Muscle layer of duodenum (tissue), 2 donors: ENCODE data around the gene FARP1.

ENCODE experiments used
- H3K27ac ChIP-seq: one replicate; pipeline ENCODE4 v1.7.0; 2013; ENCODE audit warnings: mild to moderate bottlenecking, low read length
- H3K27me3 ChIP-seq: one replicate; pipeline ENCODE4 v1.7.0; 2013; ENCODE audit warnings: low read depth, mild to moderate bottlenecking, control low read depth, low read length
- H3K36me3 ChIP-seq, 2 donors: one replicate each; pipeline ENCODE4 v1.7.0; 2013; ENCODE audit warnings: low read length in 2 of 2, control low read depth in 1 of 2, mild to moderate bottlenecking in 1 of 2; ENCODE audit not compliant: insufficient read depth in 2 of 2, control insufficient read depth in 1 of 2
- H3K4me1 ChIP-seq, 2 donors: one replicate each; pipeline ENCODE4 v1.7.0; 2013; ENCODE audit warnings: low read length in 2 of 2, mild to moderate bottlenecking in 2 of 2, control low read depth in 1 of 2, moderate library complexity in 1 of 2; ENCODE audit not compliant: insufficient read depth in 2 of 2, control insufficient read depth in 1 of 2
- H3K4me3 ChIP-seq, 2 donors: one replicate each; pipeline ENCODE4 v1.7.0; 2013; ENCODE audit warnings: low read length in 2 of 2, low read depth in 1 of 2, mild to moderate bottlenecking in 1 of 2
- H3K9me3 ChIP-seq, 2 donors: one replicate each; pipeline ENCODE4 v1.7.0; 2013; ENCODE audit warnings: low read length in 2 of 2, control low read depth in 1 of 2, mild to moderate bottlenecking in 1 of 2; ENCODE audit not compliant: control insufficient read depth in 1 of 2
- donor health status: healthy.

Gene FARP1

GRCh38 chr13:98176777-98177608, 34.1 kb downstream of the FARP1 start, which contains the start of gene RNF113B:
Gene RNF113B, minus strand, starts transcription at chr13:98177269. Its CDS starts 33 bp downstream, at chr13:98177236.
- Histone ChIP-seq H3K9me3 (no peaks in the 10 kb centered on the region), H3K4me3 (no peak within 1 kb of the TSS), H3K27ac (no peak within 1 kb of the TSS), H3K27me3 (no peaks in the 10 kb centered on the region), H3K4me1 (peaks cover 8 to 25% of the 10 kb centered on the region in 2 donors), H3K36me3 (no peaks in the 10 kb centered on the region)

- no peaks in the 10 kb centered on the region for H3K9me3 ChIP-seq
- no peaks in the 10 kb centered on the region for H3K36me3 ChIP-seq
- no peak overlapping the region for H3K4me3 ChIP-seq
- H3K27ac ChIP-seq, result no peak overlapping the region
- H3K4me1 ChIP-seq, result no peaks in the 10 kb centered on the region
- no peaks in the 10 kb centered on the region for H3K27me3 ChIP-seq
These were observed 37.2 kb downstream of the FARP1 start for GRCh38 chr13:98180092-98180491.

GRCh38 chr13:98181111-98181815, 38.4 kb downstream of the FARP1 start:
- H3K27ac ChIP-seq, result no peak overlapping the region
- no peaks in the 10 kb centered on the region for H3K4me1 ChIP-seq
- no peaks in the 10 kb centered on the region for H3K9me3 ChIP-seq

GRCh38 chr13:98182153-98182552, 39.3 kb downstream of the FARP1 start:
- no peaks in the 10 kb centered on the region for H3K9me3 ChIP-seq
- H3K4me1 ChIP-seq, result no peaks in the 10 kb centered on the region
- H3K27me3 ChIP-seq, result no peaks in the 10 kb centered on the region
- H3K36me3 ChIP-seq, result no peaks in the 10 kb centered on the region
- no peak overlapping the region for H3K27ac ChIP-seq
- H3K4me3 ChIP-seq, result no peak overlapping the region

More at GRCh38 chr13:98181111-98181815, 38.4 kb downstream of the FARP1 start:
- H3K36me3 ChIP-seq, result no peaks in the 10 kb centered on the region
- no peak overlapping the region for H3K4me3 ChIP-seq
- no peaks in the 10 kb centered on the region for H3K27me3 ChIP-seq

- Histone ChIP-seq H3K27me3 (no peaks in the 10 kb centered on the region), H3K9me3 (no peaks in the 10 kb centered on the region), H3K4me1 (no peaks in the 10 kb centered on the region), H3K36me3 (no peaks in the 10 kb centered on the region), H3K4me3 (no peak overlapping the region), H3K27ac (no peak overlapping the region)
These were observed 39.7 kb downstream of the FARP1 start for GRCh38 chr13:98182589-98182988.

- H3K36me3 ChIP-seq, result no peaks in the 10 kb centered on the region
- no peak overlapping the region for H3K4me3 ChIP-seq
- H3K4me1 ChIP-seq, result peaks cover 0 to under 1% of the 10 kb centered on the region in 2 donors
- H3K9me3 ChIP-seq, result no peaks in the 10 kb centered on the region
- H3K27ac ChIP-seq, result no peak overlapping the region
- H3K27me3 ChIP-seq, result no peaks in the 10 kb centered on the region
These were observed 41.9 kb downstream of the FARP1 start for GRCh38 chr13:98184792-98185191.

GRCh38 chr13:98187155-98187964, 44.5 kb downstream of the FARP1 start:
- Histone ChIP-seq H3K36me3 (no peaks in the 10 kb centered on the region), H3K27ac (no peak overlapping the region), H3K4me1 (peaks cover 0 to 9% of the 10 kb centered on the region in 2 donors), H3K4me3 (no peak overlapping the region), H3K9me3 (no peaks in the 10 kb centered on the region), H3K27me3 (no peaks in the 10 kb centered on the region)

- H3K27ac ChIP-seq, result no peak overlapping the region
- H3K36me3 ChIP-seq, result no peaks in the 10 kb centered on the region
- no peak overlapping the region for H3K4me3 ChIP-seq
- no peaks in the 10 kb centered on the region for H3K9me3 ChIP-seq
- H3K4me1 ChIP-seq, result peaks cover 0 to 9% of the 10 kb centered on the region in 2 donors
- no peaks in the 10 kb centered on the region for H3K27me3 ChIP-seq
These were observed 45.0 kb downstream of the FARP1 start for GRCh38 chr13:98187965-98188261.

- Histone ChIP-seq H3K27me3 (no peaks in the 10 kb centered on the region), H3K36me3 (no peaks in the 10 kb centered on the region), H3K9me3 (no peaks in the 10 kb centered on the region), H3K27ac (no peak overlapping the region), H3K4me1 (peaks cover 0 to 9% of the 10 kb centered on the region in 2 donors), H3K4me3 (no peak overlapping the region)
These were observed 45.8 kb downstream of the FARP1 start for GRCh38 chr13:98188544-98189166.

GRCh38 chr13:98189841-98190505, 47.1 kb downstream of the FARP1 start:
- Histone ChIP-seq H3K9me3 (no peaks in the 10 kb centered on the region), H3K27me3 (no peaks in the 10 kb centered on the region), H3K27ac (no peak overlapping the region), H3K36me3 (no peaks in the 10 kb centered on the region), H3K4me1 (peaks cover 0 to 9% of the 10 kb centered on the region in 2 donors), H3K4me3 (no peak overlapping the region)
